Measurements from ENCODE around the gene THSD7B.

THSD7B gene

DNA sequence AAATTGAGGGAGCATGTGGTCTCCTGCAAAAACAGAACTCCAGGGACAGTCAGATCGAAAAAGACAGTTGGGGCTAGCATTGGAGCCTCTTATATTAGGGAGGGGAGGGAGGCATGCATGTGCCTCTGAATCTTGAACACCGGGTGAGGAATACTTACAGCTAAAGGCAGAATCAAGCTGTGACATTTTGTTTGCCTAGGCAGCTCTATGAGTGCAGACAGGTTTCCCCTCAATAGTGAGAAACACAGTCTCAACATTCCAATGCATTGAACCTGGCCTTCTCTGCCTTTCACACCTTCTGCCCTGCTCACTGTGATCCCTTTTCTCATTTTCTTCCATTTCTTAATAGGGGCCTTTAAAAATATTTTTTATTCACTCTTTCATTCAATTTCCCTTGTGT lies 140.4 kb downstream of the THSD7B start:
- Histone ChIP-seq H3K27ac (ENCODE audit: low read length) (no peak overlapping the region), H3K27me3 (ENCODE audit: insufficient read depth, low read length) (no peaks in the 10 kb centered on the region), H3K9me3 (ENCODE audit: insufficient read depth, low read depth, low read length) (no peaks in the 10 kb centered on the region), H3K9ac (ENCODE audit: low read depth, low read length) (no peak overlapping the region), H3K4me3 (ENCODE audit: low read length) (no peak overlapping the region), H3K36me3 (ENCODE audit: insufficient read depth, low read depth, low read length) (no peaks in the 10 kb centered on the region), H3K4me1 (ENCODE audit: insufficient read depth, low read length) (peaks cover 17% of the 10 kb centered on the region)

DNA sequence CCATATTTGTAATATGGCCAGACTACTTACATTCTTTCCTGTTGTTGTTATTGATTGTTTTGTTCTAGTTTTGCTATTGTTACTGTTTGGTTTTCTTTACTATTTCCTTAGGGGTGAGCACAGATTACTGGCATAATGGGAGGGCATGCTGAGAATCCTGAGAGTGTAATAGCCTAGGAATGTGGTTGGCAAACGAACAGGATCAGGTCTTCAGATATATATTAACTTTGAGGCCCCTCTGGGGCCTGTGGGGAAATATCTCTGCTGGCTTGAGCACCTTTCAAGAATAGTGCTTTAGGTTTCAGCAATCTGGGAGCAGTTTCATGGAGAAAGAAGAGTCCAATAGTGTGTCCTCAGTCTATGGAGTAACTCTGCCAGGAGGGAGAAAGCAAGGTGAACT lies 144.4 kb downstream of the THSD7B start:
- H3K27me3 ChIP-seq (ENCODE audit: insufficient read depth, low read length): no peaks in the 10 kb centered on the region
- H3K36me3 ChIP-seq (ENCODE audit: insufficient read depth, low read depth, low read length): no peaks in the 10 kb centered on the region
- H3K27ac ChIP-seq (ENCODE audit: low read length): no peak overlapping the region
- no peaks in the 10 kb centered on the region for H3K9me3 ChIP-seq (ENCODE audit: insufficient read depth, low read depth, low read length)
- no peak overlapping the region for H3K4me3 ChIP-seq (ENCODE audit: low read length)
- peaks cover 17% of the 10 kb centered on the region for H3K4me1 ChIP-seq (ENCODE audit: insufficient read depth, low read length)
- no peak overlapping the region for H3K9ac ChIP-seq (ENCODE audit: low read depth, low read length)

DNA sequence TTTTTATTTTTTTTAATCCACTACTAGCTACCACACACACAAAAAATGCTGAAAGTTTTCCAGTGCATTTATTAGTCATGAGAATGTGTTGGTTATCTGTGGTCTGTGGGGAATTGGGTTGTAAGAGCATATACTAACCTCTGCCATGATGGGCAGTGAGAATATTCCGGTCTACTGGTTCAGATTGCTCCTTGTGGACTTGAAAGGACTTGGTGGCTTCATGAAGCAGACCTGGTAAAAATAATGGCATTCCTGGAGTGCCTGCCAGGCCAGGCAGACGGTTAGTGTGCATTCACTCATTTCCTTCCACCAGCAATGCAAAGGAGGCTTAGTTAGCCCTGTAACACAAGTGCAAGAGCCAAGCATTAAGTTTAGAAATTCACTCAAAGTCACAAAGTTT lies 150.8 kb downstream of the THSD7B start:
- H3K4me3 ChIP-seq (ENCODE audit: low read length): no peak overlapping the region
- peaks cover 8% of the 10 kb centered on the region; the same call in 1 of the 2 replicates for H3K9me3 ChIP-seq (ENCODE audit: insufficient read depth, low read depth, low read length)
- H3K27me3 ChIP-seq (ENCODE audit: insufficient read depth, low read length): no peaks in the 10 kb centered on the region
- H3K9ac ChIP-seq (ENCODE audit: low read depth, low read length): no peak overlapping the region
- H3K36me3 ChIP-seq (ENCODE audit: insufficient read depth, low read depth, low read length): no peaks in the 10 kb centered on the region
- peaks cover 3% of the 10 kb centered on the region; the same call in 1 of the 2 replicates for H3K4me1 ChIP-seq (ENCODE audit: insufficient read depth, low read length)
- no peak overlapping the region for H3K27ac ChIP-seq (ENCODE audit: low read length)

DNA sequence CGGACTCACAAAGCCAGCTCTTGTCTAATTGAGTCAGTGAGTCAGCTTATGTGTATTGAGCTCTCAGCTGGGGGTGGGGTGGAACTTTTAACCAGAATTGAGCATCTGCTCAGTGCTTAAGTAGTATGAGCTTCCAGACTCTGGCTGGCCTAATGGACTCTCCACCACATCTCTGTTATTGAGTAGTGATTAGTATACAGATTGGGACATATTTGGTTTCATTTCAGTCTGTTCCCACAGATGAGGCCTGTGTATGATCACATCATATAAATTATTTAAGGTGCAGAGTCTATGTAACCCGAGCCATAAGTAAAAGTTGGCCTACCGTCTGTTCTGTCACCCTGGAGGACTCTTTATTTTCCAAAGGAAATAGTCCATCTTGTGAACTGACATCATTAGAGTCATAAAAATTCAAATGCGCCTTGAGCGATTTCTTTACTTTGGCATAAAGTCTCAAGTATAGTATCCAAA lies 152.1 kb downstream of the THSD7B start:
- Histone ChIP-seq H3K36me3 (ENCODE audit: insufficient read depth, low read depth, low read length) (no peaks in the 10 kb centered on the region), H3K9ac (ENCODE audit: low read depth, low read length) (no peak overlapping the region), H3K27ac (ENCODE audit: low read length) (no peak overlapping the region), H3K27me3 (ENCODE audit: insufficient read depth, low read length) (no peaks in the 10 kb centered on the region), H3K9me3 (ENCODE audit: insufficient read depth, low read depth, low read length) (peaks cover 8% of the 10 kb centered on the region; the same call in 1 of the 2 replicates), H3K4me3 (ENCODE audit: low read length) (no peak overlapping the region), H3K4me1 (ENCODE audit: insufficient read depth, low read length) (peaks cover 3% of the 10 kb centered on the region; the same call in 1 of the 2 replicates)

DNA sequence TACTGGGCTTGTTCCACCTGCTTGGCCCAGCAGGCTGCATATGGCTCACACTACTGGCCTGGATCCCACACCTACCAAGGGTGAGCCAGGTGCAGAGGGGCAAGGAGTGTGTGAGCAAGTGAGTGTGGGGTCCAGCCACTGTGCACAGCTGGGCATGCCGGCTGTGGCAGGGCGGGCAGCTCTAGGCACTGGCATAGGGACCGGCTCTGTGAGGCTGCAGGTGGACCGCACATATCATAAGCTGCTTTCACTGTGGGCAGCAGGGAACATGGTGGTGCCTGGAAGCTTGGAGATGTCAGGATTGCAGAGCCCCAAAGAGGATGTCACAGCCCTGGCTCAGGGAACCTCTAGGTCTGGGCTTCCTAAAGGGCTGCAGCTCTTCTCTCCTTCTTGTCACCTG lies 154.3 kb downstream of the THSD7B start:
- H3K9me3 ChIP-seq (ENCODE audit: insufficient read depth, low read depth, low read length): peaks cover 8% of the 10 kb centered on the region; the same call in 1 of the 2 replicates
- no peak overlapping the region for H3K4me3 ChIP-seq (ENCODE audit: low read length)
- no peak overlapping the region for H3K27ac ChIP-seq (ENCODE audit: low read length)
- H3K4me1 ChIP-seq (ENCODE audit: insufficient read depth, low read length): peaks cover 3% of the 10 kb centered on the region; the same call in 1 of the 2 replicates
- H3K27me3 ChIP-seq (ENCODE audit: insufficient read depth, low read length): no peaks in the 10 kb centered on the region
- no peaks in the 10 kb centered on the region for H3K36me3 ChIP-seq (ENCODE audit: insufficient read depth, low read depth, low read length)
- H3K9ac ChIP-seq (ENCODE audit: low read depth, low read length): no peak overlapping the region

DNA sequence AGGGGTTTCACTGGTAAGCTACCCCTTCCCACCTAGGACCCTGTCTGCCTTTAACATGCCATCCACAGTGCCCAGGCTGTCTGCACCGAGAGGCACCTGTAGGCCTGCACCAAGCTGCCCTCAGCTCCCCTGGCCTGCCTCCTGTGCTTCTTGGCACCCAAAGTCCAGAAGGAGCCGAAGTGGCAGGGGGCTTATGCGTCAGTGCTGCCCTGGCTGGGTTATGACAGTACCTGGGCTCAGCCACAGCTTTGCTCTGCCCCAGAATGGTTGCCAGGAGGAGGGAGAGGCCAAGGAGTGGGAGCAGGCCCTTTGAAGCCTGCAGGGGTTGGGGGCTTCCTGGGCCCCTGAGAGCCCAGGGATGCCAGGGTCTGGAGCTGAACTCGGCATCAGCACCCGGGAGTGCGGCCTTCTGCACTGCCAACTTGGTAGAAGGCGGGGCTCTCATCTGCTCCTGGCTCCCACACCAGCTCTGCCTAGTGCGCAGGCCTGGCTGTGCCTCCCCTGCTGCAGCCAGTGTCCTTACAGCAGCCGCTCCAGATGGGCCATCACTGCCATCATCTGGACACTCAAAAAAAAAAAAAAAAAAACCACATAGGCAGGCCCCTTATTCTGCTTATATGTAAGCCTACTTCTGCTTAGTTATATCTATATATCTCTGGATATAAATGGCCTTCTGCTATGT lies 155.4 kb downstream of the THSD7B start:
- Histone ChIP-seq H3K9ac (ENCODE audit: low read depth, low read length) (no peak overlapping the region), H3K9me3 (ENCODE audit: insufficient read depth, low read depth, low read length) (peaks cover 8% of the 10 kb centered on the region; the same call in 1 of the 2 replicates), H3K27me3 (ENCODE audit: insufficient read depth, low read length) (no peaks in the 10 kb centered on the region), H3K27ac (ENCODE audit: low read length) (no peak overlapping the region), H3K36me3 (ENCODE audit: insufficient read depth, low read depth, low read length) (no peaks in the 10 kb centered on the region), H3K4me3 (ENCODE audit: low read length) (no peak overlapping the region), H3K4me1 (ENCODE audit: insufficient read depth, low read length) (peaks cover 3% of the 10 kb centered on the region; the same call in 1 of the 2 replicates)

DNA sequence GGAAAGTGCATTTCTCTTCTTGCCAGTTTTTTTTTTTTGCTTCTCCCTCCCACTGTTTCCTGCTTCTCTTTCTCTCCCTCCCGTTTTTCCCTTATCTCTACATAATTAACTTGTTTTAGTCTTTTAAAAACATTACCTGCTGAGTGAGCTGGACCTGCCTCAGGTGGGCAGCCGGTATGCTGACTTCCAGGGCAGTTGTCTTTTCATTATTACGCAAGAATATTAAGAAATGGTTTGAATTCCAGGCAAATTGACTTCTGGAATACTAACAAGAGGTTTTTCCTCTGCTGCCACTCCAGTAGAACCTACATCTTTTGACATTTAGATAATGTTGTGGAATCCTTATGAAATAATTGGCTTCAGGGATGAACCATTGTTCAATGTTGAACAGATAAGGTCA lies 161.8 kb downstream of the THSD7B start:
- Histone ChIP-seq H3K36me3 (ENCODE audit: insufficient read depth, low read depth, low read length) (no peaks in the 10 kb centered on the region), H3K4me3 (ENCODE audit: low read length) (no peak overlapping the region), H3K4me1 (ENCODE audit: insufficient read depth, low read length) (peaks cover 9% of the 10 kb centered on the region; the same call in 1 of the 2 replicates), H3K27me3 (ENCODE audit: insufficient read depth, low read length) (no peaks in the 10 kb centered on the region), H3K9ac (ENCODE audit: low read depth, low read length) (no peak overlapping the region), H3K27ac (ENCODE audit: low read length) (no peak overlapping the region), H3K9me3 (ENCODE audit: insufficient read depth, low read depth, low read length) (no peaks in the 10 kb centered on the region)

DNA sequence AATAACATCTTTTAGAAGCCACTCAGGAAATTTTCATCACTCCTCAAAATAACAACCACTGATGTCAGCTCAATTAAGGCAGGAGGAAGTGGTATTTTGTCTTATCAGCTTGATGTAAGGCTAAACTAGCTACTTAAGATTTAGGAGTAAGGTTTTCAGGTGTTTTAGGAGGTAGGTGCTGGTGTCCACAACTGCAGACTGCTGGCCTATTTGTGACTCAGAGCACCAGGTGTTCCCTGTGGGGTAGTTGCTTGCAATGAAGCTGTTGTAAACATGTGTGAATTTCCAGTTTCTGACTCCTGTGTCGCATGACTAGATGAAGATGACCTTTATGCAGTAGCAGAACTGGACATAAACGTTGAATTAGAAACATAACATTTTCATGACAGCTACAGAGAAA lies 164.2 kb downstream of the THSD7B start:
- H3K9me3 ChIP-seq (ENCODE audit: insufficient read depth, low read depth, low read length): no peaks in the 10 kb centered on the region
- no peaks in the 10 kb centered on the region for H3K27me3 ChIP-seq (ENCODE audit: insufficient read depth, low read length)
- H3K36me3 ChIP-seq (ENCODE audit: insufficient read depth, low read depth, low read length): no peaks in the 10 kb centered on the region
- H3K4me1 ChIP-seq (ENCODE audit: insufficient read depth, low read length): peaks cover 9% of the 10 kb centered on the region; the same call in 1 of the 2 replicates
- no peak overlapping the region for H3K27ac ChIP-seq (ENCODE audit: low read length)
- no peak overlapping the region for H3K4me3 ChIP-seq (ENCODE audit: low read length)
- no peak overlapping the region for H3K9ac ChIP-seq (ENCODE audit: low read depth, low read length)

DNA sequence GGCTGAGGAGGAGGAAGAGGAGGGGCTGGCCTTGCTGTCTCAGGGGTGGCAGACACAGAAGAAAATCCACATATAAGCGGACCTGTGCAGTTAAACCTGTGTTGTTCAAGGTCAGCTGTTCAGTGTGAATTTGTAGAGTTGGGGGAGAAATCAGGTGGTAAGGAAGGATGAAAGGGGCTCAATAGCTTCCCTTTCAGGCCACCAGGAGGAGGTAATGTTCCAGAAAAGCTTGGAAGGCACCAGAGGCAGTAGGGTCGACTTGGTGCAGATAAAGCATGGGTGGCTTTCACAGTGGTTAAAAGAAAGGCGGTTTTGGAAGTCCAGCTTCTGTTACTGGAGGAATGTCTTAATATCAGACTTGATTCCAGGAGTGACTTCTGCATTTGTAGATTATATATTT lies 167.4 kb downstream of the THSD7B start:
- H3K9ac ChIP-seq (ENCODE audit: low read depth, low read length): no peak overlapping the region
- no peaks in the 10 kb centered on the region for H3K27me3 ChIP-seq (ENCODE audit: insufficient read depth, low read length)
- no peaks in the 10 kb centered on the region for H3K4me1 ChIP-seq (ENCODE audit: insufficient read depth, low read length)
- no peak overlapping the region for H3K27ac ChIP-seq (ENCODE audit: low read length)
- no peaks in the 10 kb centered on the region for H3K36me3 ChIP-seq (ENCODE audit: insufficient read depth, low read depth, low read length)
- no peaks in the 10 kb centered on the region for H3K9me3 ChIP-seq (ENCODE audit: insufficient read depth, low read depth, low read length)
- no peak overlapping the region for H3K4me3 ChIP-seq (ENCODE audit: low read length)

DNA sequence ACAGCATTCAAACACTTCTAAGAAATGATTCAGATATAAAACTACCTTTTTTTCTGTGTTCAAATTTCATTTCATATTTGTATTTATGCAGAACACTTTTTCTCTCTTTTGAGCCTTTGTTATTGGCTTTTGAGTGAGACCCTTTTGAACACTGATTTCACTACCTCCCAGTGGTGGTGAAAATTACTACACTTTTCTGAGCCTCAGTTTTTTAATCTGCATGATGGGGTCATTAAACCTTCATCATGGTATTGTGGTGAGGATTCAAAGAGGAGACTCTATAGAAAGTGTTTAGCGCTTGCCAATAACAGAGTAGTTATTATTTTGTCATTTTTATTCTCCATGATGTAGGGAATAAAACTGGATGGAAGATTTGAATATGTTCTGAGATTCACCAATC lies 169.8 kb downstream of the THSD7B start:
- H3K4me3 ChIP-seq (ENCODE audit: low read length): no peak overlapping the region
- H3K4me1 ChIP-seq (ENCODE audit: insufficient read depth, low read length): no peaks in the 10 kb centered on the region
- H3K27me3 ChIP-seq (ENCODE audit: insufficient read depth, low read length): no peaks in the 10 kb centered on the region
- no peak overlapping the region for H3K27ac ChIP-seq (ENCODE audit: low read length)
- H3K9ac ChIP-seq (ENCODE audit: low read depth, low read length): no peak overlapping the region
- no peaks in the 10 kb centered on the region for H3K36me3 ChIP-seq (ENCODE audit: insufficient read depth, low read depth, low read length)
- H3K9me3 ChIP-seq (ENCODE audit: insufficient read depth, low read depth, low read length): no peaks in the 10 kb centered on the region

DNA sequence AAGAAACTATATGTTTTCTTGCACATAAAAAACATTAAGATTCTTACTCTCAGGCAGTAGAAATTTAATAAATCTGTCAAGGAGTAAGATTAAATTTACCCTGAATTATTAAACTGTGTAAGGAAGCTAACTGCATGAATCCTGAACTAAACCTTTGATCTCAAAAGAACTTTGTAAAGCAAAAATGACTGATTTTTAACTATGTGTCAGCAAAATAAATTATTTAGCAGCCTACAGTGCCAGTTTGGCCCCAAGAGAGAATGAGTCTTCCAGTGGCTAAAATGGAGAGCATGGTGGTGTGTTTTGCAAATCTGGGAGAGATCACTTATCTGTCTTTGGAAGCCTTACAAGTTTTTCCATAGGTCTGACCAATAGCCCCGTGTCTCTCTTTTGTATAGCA lies 190.7 kb downstream of the THSD7B start:
- Histone ChIP-seq H3K36me3 (ENCODE audit: insufficient read depth, low read depth, low read length) (no peaks in the 10 kb centered on the region), H3K9ac (ENCODE audit: low read depth, low read length) (no peak overlapping the region), H3K4me3 (ENCODE audit: low read length) (no peak overlapping the region), H3K27me3 (ENCODE audit: insufficient read depth, low read length) (no peaks in the 10 kb centered on the region), H3K9me3 (ENCODE audit: insufficient read depth, low read depth, low read length) (no peaks in the 10 kb centered on the region), H3K27ac (ENCODE audit: low read length) (no peak overlapping the region), H3K4me1 (ENCODE audit: insufficient read depth, low read length) (no peaks in the 10 kb centered on the region)

DNA sequence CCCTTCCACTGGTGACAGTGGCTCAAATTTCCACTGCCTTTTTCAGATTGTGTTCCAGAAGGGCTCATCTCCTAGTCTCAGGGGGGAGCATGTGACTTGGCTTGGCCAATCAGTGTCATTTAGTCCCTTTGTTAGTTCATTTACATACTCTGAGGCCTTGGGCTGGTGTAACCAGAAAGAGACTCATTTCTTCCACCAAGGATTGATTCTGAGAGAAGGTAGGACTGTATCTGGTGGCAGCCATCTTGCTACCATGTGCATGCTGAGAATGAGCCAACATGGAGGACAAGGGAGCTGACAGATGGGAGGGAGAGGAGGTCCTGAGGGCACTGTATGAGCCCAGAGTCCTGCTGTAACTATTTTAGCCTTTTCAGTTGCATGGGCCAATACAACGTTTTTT lies 191.7 kb downstream of the THSD7B start:
- Histone ChIP-seq H3K36me3 (ENCODE audit: insufficient read depth, low read depth, low read length) (no peaks in the 10 kb centered on the region), H3K27me3 (ENCODE audit: insufficient read depth, low read length) (no peaks in the 10 kb centered on the region), H3K9ac (ENCODE audit: low read depth, low read length) (no peak overlapping the region), H3K4me3 (ENCODE audit: low read length) (no peak overlapping the region), H3K9me3 (ENCODE audit: insufficient read depth, low read depth, low read length) (no peaks in the 10 kb centered on the region), H3K27ac (ENCODE audit: low read length) (no peak overlapping the region), H3K4me1 (ENCODE audit: insufficient read depth, low read length) (no peaks in the 10 kb centered on the region)
